ENCODE results near the gene ANG. TPM values are rescaled to one million over a fixed set of nuclear protein-coding genes. Genes with fewer than 3 reads are reported as not detected.

The ANG gene
- total RNA-seq, 2 experiments from 2014 or later = 0.27 to 0.92 TPM

DNA sequence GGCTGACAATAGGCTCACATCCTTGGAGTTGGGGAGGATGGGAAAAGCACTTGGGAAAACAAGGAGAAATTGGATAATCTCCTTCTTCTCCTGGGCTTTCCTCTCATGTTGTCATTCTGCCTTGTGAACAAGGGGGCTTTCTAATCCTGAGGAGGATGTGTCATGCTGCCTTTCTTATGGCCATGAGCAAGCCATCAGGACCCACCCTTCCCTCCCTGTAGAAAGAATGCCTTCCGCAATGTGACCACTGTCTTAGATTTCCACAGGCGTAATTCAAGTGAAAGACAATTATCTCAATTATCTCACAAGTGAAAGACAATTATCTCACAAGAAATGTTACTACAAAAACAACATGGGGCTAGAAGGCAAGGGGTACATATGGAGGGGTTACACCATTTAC lies 44.0 kb upstream of the ANG start:
- CTCF ChIA-PET = no interaction called here
- H3K27ac ChIP-seq (ENCODE audit: low read depth in 1 of 2, low read length in 2 of 2) = no peak overlapping the region
- H3K9me3 Mint-ChIP-seq = no peaks in the 10 kb centered on the region
- TF ChIP-seq, protein P1, sequence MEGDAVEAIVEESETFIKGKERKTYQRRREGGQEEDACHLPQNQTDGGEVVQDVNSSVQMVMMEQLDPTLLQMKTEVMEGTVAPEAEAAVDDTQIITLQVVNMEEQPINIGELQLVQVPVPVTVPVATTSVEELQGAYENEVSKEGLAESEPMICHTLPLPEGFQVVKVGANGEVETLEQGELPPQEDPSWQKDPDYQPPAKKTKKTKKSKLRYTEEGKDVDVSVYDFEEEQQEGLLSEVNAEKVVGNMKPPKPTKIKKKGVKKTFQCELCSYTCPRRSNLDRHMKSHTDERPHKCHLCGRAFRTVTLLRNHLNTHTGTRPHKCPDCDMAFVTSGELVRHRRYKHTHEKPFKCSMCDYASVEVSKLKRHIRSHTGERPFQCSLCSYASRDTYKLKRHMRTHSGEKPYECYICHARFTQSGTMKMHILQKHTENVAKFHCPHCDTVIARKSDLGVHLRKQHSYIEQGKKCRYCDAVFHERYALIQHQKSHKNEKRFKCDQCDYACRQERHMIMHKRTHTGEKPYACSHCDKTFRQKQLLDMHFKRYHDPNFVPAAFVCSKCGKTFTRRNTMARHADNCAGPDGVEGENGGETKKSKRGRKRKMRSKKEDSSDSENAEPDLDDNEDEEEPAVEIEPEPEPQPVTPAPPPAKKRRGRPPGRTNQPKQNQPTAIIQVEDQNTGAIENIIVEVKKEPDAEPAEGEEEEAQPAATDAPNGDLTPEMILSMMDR (IDR thresholded peaks at IDR 0.05) = no peak
- H3K27me3 ChIP-seq (ENCODE audit: control insufficient read depth in 1 of 2, insufficient read depth in 2 of 2, low read length in 2 of 2) = peaks cover 0 to 10% of the 10 kb centered on the region in 2 experiments
- intact Hi-C loops (cut with DNase I, micrococcal nuclease) = no loop called here
- no peaks in the 10 kb centered on the region for H3K4me1 Mint-ChIP-seq (ENCODE audit: low read depth)
- H3K4me1 ChIP-seq (ENCODE audit: insufficient read depth, low read length) = no peaks in the 10 kb centered on the region
- DNase-seq (no peak), ATAC-seq (ENCODE audit: poor library complexity) (no peak)
- H3K36me3 ChIP-seq (ENCODE audit: insufficient read depth, low read length) = no peaks in the 10 kb centered on the region
- H3K36me3 Mint-ChIP-seq (ENCODE audit: low read depth) = no peaks in the 10 kb centered on the region
- H3K4me3 Mint-ChIP-seq = no peak overlapping the region
- POLR2A ChIA-PET = no interaction called here
- no peaks in the 10 kb centered on the region for H3K9me3 ChIP-seq (ENCODE audit: control insufficient read depth in 1 of 2, insufficient read depth in 1 of 2, low read length in 2 of 2)
- H3K4me3 ChIP-seq (ENCODE audit: low read length) = no peak overlapping the region
- no peak overlapping the region for H3K27ac Mint-ChIP-seq
- peaks cover 50% of the 10 kb centered on the region for H3K27me3 Mint-ChIP-seq

DNA sequence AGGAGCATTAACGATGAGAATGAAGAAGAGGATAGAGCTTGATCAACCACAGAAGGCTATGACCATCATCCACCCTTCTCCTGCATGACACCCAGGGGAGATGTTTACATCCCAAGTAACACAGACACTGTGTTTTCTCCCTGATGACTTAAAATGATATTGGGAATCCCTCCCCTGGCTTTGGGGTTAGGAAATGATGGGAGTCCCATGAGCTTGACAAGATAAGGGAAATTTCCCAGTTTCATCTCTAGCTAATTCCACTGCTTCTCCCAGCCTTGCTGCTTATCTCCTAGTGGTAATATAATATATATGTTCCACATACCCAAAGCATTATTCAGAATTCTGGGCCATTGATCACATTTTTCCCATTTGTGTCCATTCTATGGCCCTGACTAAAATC lies 43.1 kb upstream of the ANG start:
- H3K4me3 Mint-ChIP-seq = no peak overlapping the region

GRCh38 chr14:20652996-20653975 lies 35.3 kb upstream of the ANG start:
- ATAC-seq (ENCODE audit: poor library complexity) (peak; percentile 51), DNase-seq (peak in 7 of 14 experiments; percentile 27 to 68 (median 36))
- H3K36me3 ChIP-seq (ENCODE audit: insufficient read depth, low read length) = no peaks in the 10 kb centered on the region
- ChIA-PET CTCF (interaction anchor here (1.0 kb wide), 1 partner anchor 38 kb away, joined by 5 read pairs; no protein-coding TSS in a partner anchor), POLR2A (interaction anchor here (0.7 to 2.0 kb wide), 4 partner anchors 21 to 198 kb away, joined by 3 to 9 read pairs (median 4); partner anchors contain the start of genes APEX1 and OSGEP)
- H3K4me1 ChIP-seq (ENCODE audit: insufficient read depth, low read length) = peaks cover 22% of the 10 kb centered on the region
- H3K27ac ChIP-seq (ENCODE audit: low read depth in 1 of 2, low read length in 2 of 2) = no peak overlapping the region
- TF ChIP-seq, protein P1 (IDR thresholded peaks at IDR 0.05) = no peak
- peaks cover 0 to 6% of the 10 kb centered on the region in 2 experiments for H3K9me3 ChIP-seq (ENCODE audit: control insufficient read depth in 1 of 2, insufficient read depth in 1 of 2, low read length in 2 of 2)
- Mint-ChIP-seq H3K9me3 (no peaks in the 10 kb centered on the region), H3K27me3 (peaks cover 75% of the 10 kb centered on the region), H3K4me1 (ENCODE audit: low read depth) (peaks cover 27% of the 10 kb centered on the region), H3K4me3 (peak overlapping the region; percentile 52), H3K27ac (peak overlapping the region; percentile 5), H3K36me3 (ENCODE audit: low read depth) (no peaks in the 10 kb centered on the region)
- H3K4me3 ChIP-seq (ENCODE audit: low read length) = peak overlapping the region; percentile 3
- peaks cover 36 to 58% of the 10 kb centered on the region in 2 experiments for H3K27me3 ChIP-seq (ENCODE audit: control insufficient read depth in 1 of 2, insufficient read depth in 2 of 2, low read length in 2 of 2)
- intact Hi-C loops (cut with DNase I, micrococcal nuclease) = loop anchor here in 1 of 2 experiments (2.0 kb wide), 1 partner anchor 20 kb away; no protein-coding TSS in a partner anchor

More for the DNA sequence above, 43.1 kb upstream of the ANG start:
- H3K27ac ChIP-seq (ENCODE audit: low read depth in 1 of 2, low read length in 2 of 2) = no peak overlapping the region
- ChIA-PET POLR2A (no interaction called here), CTCF (interaction anchor here (0.7 kb wide), 1 partner anchor 124 kb away, joined by 3 read pairs; no protein-coding TSS in a partner anchor)
- no peaks in the 10 kb centered on the region for H3K4me1 Mint-ChIP-seq (ENCODE audit: low read depth)
- no peak overlapping the region for H3K27ac Mint-ChIP-seq
- DNase-seq = no peak
- no peak overlapping the region for H3K4me3 ChIP-seq (ENCODE audit: low read length)
- no peaks in the 10 kb centered on the region for H3K9me3 ChIP-seq (ENCODE audit: control insufficient read depth in 1 of 2, insufficient read depth in 1 of 2, low read length in 2 of 2)
- TF ChIP-seq, protein P1 (IDR thresholded peaks at IDR 0.05) = no peak
- no peaks in the 10 kb centered on the region for H3K4me1 ChIP-seq (ENCODE audit: insufficient read depth, low read length)
- ATAC-seq (ENCODE audit: poor library complexity) = no peak
- no peaks in the 10 kb centered on the region for H3K36me3 ChIP-seq (ENCODE audit: insufficient read depth, low read length)
- no peaks in the 10 kb centered on the region for H3K9me3 Mint-ChIP-seq
- intact Hi-C loops (cut with DNase I, micrococcal nuclease) = no loop called here
- peaks cover 0 to 14% of the 10 kb centered on the region in 2 experiments for H3K27me3 ChIP-seq (ENCODE audit: control insufficient read depth in 1 of 2, insufficient read depth in 2 of 2, low read length in 2 of 2)
- H3K27me3 Mint-ChIP-seq = peaks cover 50% of the 10 kb centered on the region
- H3K36me3 Mint-ChIP-seq (ENCODE audit: low read depth) = no peaks in the 10 kb centered on the region

Measured in CD4-positive, alpha-beta T cell (primary cell).